ENCODE data around the gene FNBP1. TPM values are rescaled to one million over a fixed set of nuclear protein-coding genes. Genes with fewer than 3 reads are reported as not detected.

Gene FNBP1
- total and polyA plus RNA-seq, 2 donors (not counting 1 experiment from before 2014, with no cell fraction given): 42.9 to 318 TPM

GRCh38 chr9:129983891-129984290 lies 59.1 kb downstream of the FNBP1 start:
- peaks cover 67% of the 10 kb centered on the region for H3K4me1 Mint-ChIP-seq
- POLR2A ChIA-PET: interaction anchor here (0.6 kb wide), 1 partner anchor 58 kb away, joined by 3 read pairs; no protein-coding TSS in a partner anchor

More at GRCh38 chr9:129983891-129984290, 59.1 kb downstream of the FNBP1 start:
- no peak for TF ChIP-seq CTCF (IDR thresholded peaks at IDR 0.05)
- Histone ChIP-seq H3K9me3 (ENCODE audit: control extremely low read depth in 1 of 3, control insufficient read depth in 2 of 3, insufficient read depth in 1 of 3, low read length in 2 of 3) (peaks cover 0 to 4% (median 0%) of the 10 kb centered on the region in 3 donors), H2AFZ (ENCODE audit: insufficient read depth, low read depth, low read length, poor library complexity, severe bottlenecking) (no peak overlapping the region), H3K79me2 (ENCODE audit: control insufficient read depth, insufficient read depth, low read length) (peaks cover 96% of the 10 kb centered on the region), H3K36me3 (replicated peaks in 1 of 2; ENCODE audit: control extremely low read depth in 1 of 2, control insufficient read depth in 1 of 2, extremely low read depth in 1 of 2, insufficient read depth in 2 of 2, low read length in 1 of 2) (peaks cover 0 to 24% of the 10 kb centered on the region in 2 experiments), H3K27me3 (replicated peaks in 1 of 4; ENCODE audit: control extremely low read depth in 1 of 4, control insufficient read depth in 3 of 4, insufficient read depth in 4 of 4, low read length in 3 of 4) (no peaks in the 10 kb centered on the region), H3K4me3 (ENCODE audit: control extremely low read depth in 1 of 5, extremely low read depth in 1 of 5, insufficient read depth in 1 of 5, low read depth in 2 of 5, low read length in 4 of 5) (no peak overlapping the region), H3K4me1 (ENCODE audit: control insufficient read depth in 2 of 2, insufficient read depth in 2 of 2, low read length in 2 of 2) (peaks cover 48 to 58% of the 10 kb centered on the region in 2 donors), H3K27ac (ENCODE audit: low read length in 2 of 2) (peak overlapping the region; percentile 47 to 85), H3K9ac (ENCODE audit: low read length) (no peak overlapping the region), H3K4me2 (replicated peaks; ENCODE audit: low read depth, low read length, poor library complexity, severe bottlenecking) (peak overlapping the region; percentile 7), H4K20me1 (ENCODE audit: control insufficient read depth, insufficient read depth, low read length, poor library complexity, severe bottlenecking) (peaks cover 4% of the 10 kb centered on the region)
- H3K27me3 Mint-ChIP-seq: no peaks in the 10 kb centered on the region
- CTCF ChIA-PET: interaction anchor here (1.0 kb wide), 1 partner anchor 19 kb away, joined by 3 read pairs; no protein-coding TSS in a partner anchor
- H3K9me3 Mint-ChIP-seq (ENCODE audit: insufficient read depth): no peaks in the 10 kb centered on the region
- H3K27ac Mint-ChIP-seq: peak overlapping the region; percentile 41
- intact Hi-C loops (cut with micrococcal nuclease): no loop called here
- DNase-seq (no peak), ATAC-seq (ENCODE audit: low read depth) (no peak)
- no peak overlapping the region for H3K4me3 Mint-ChIP-seq
- no CpG with 5 or more reads among the region's 2 CpGs for WGBS (ENCODE audit: insufficient coverage)

Measured in B cell (primary cell).